H1 (cell line): ENCODE results near the gene TPD52L2. TPM values are rescaled to one million over a fixed set of nuclear protein-coding genes. Genes with fewer than 3 reads are reported as not detected.

Source experiments
- CTCF ChIA-PET: fragments of 300-600 bp; sonication (Branson Sonifier 250); formaldehyde crosslinking; loops from one replicate; lab custom pipeline; 2021; ENCODE audit not compliant: partially characterized antibody; lab: Charles Lee
- POLR2A ChIA-PET: fragments of 300-600 bp; sonication (Branson Sonifier 250); formaldehyde crosslinking; loops from one replicate; lab custom pipeline; 2021; ENCODE audit warnings: inconsistent platforms; ENCODE audit not compliant: partially characterized antibody; lab: Charles Lee
- DNase-seq, 2 experiments: peaks; one replicate each; pipeline versions ENCODE4 v3.0.0 to v3.0.0-alpha.2; 2010 to 2022; ENCODE audit warnings: low spot score in 2 of 2, low read depth in 1 of 2, mixed read lengths in 1 of 2
- FAIRE-seq: peaks from 2 replicates; lab custom pipeline; 2011; peaks lifted over from hg19 to GRCh38; lab: Jason Lieb, UNC
- H2AFZ ChIP-seq: 2 replicates; pipeline ENCODE4 v1.8.1; 2012; ENCODE audit warnings: low read length, inconsistent platforms
- H2AK5ac ChIP-seq: 2 replicates; pipeline ENCODE4 v1.6.1; 2013; ENCODE audit warnings: low read depth, low read length
- H2BK120ac ChIP-seq: replicated peaks from 2 replicates; pipeline ENCODE3; 2013; ENCODE audit warnings: low read depth, low read length, inconsistent platforms
- H2BK12ac ChIP-seq: 2 replicates; pipeline ENCODE4 v1.6.1; 2013; ENCODE audit warnings: low read depth, low read length
- H2BK15ac ChIP-seq: 2 replicates; pipeline ENCODE4 v1.6.1; 2013; ENCODE audit warnings: low read length
- H2BK20ac ChIP-seq: 2 replicates; pipeline ENCODE4 v1.6.1; 2013; ENCODE audit warnings: low read length
- H2BK5ac ChIP-seq: 2 replicates; pipeline ENCODE4 v1.6.1; 2013; ENCODE audit warnings: low read depth, low read length
- H3K14ac ChIP-seq: 2 replicates; pipeline ENCODE4 v1.6.1; 2013; ENCODE audit warnings: inconsistent platforms; ENCODE audit not compliant: insufficient read length
- H3K18ac ChIP-seq: 2 replicates; pipeline ENCODE4 v1.6.1; 2013; ENCODE audit warnings: low read length; ENCODE audit errors: extremely low read depth
- H3K23ac ChIP-seq: 2 replicates; pipeline ENCODE4 v1.6.1; 2013; ENCODE audit warnings: inconsistent platforms; ENCODE audit not compliant: insufficient read length
- H3K23me2 ChIP-seq: 2 replicates; pipeline ENCODE4 v1.6.1; 2013; ENCODE audit warnings: low read depth, low read length
- H3K27ac ChIP-seq: 2 replicates; pipeline ENCODE4 v1.6.1; 2011; ENCODE audit warnings: low read depth, low read length, inconsistent platforms
- H3K27me3 ChIP-seq, 4 experiments: replicated peaks in 1 of 4; 1 replicate in 1 of 4; 2 replicates in 3 of 4; pipeline versions ENCODE4 v1.6.1 to v1.8.1; 2011 to 2013; ENCODE audit warnings: low read length in 3 of 4, mild to moderate bottlenecking in 3 of 4, inconsistent platforms in 2 of 4, mixed read lengths in 2 of 4, moderate library complexity in 1 of 4; ENCODE audit not compliant: control insufficient read depth in 3 of 4, insufficient read depth in 3 of 4; ENCODE audit errors: extremely low read depth in 1 of 4
- H3K36me3 ChIP-seq, 4 experiments: 2 replicates each; pipeline versions ENCODE4 v1.6.1 to v1.8.1; 2011 to 2013; ENCODE audit warnings: mild to moderate bottlenecking in 4 of 4, low read length in 3 of 4, moderate library complexity in 2 of 4, control low read depth in 1 of 4, inconsistent platforms in 1 of 4; ENCODE audit not compliant: insufficient read depth in 4 of 4, control insufficient read depth in 2 of 4
- H3K4ac ChIP-seq: replicated peaks from 2 replicates; pipeline ENCODE3; 2013; ENCODE audit warnings: low read length, low read depth, mixed read lengths, inconsistent platforms; ENCODE audit not compliant: insufficient read length
- H3K4me1 ChIP-seq, 4 experiments: replicated peaks in 1 of 4; 1 replicate in 1 of 4; 2 replicates in 3 of 4; pipeline versions ENCODE4 v1.6.1 to v1.8.1; 2011 to 2013; ENCODE audit warnings: low read length in 3 of 4, inconsistent platforms in 2 of 4, mixed read lengths in 1 of 4; ENCODE audit not compliant: insufficient read depth in 4 of 4, control insufficient read depth in 3 of 4
- H3K4me2 ChIP-seq, 2 experiments: 2 replicates each; pipeline versions ENCODE4 v1.6.1 to v1.8.1; 2011 to 2013; ENCODE audit warnings: low read depth in 2 of 2, low read length in 2 of 2, control low read depth in 1 of 2, inconsistent platforms in 1 of 2, mild to moderate bottlenecking in 1 of 2; ENCODE audit not compliant: insufficient read depth in 1 of 2
- H3K4me3 ChIP-seq, 4 experiments: fragments of 200-600, 300-600 bp in 1 of 4; sonication (generic), shearing (Covaris generic), sonication (Bioruptor Twin) in 1 of 4; 2 replicates each; pipeline versions ENCODE4 v1.5.1 to v1.8.1; 2011 to 2016; ENCODE audit warnings: low read length in 4 of 4, low read depth in 3 of 4, control low read depth in 2 of 4, inconsistent platforms in 2 of 4, mild to moderate bottlenecking in 2 of 4, mixed read lengths in 1 of 4, moderate library complexity in 1 of 4; ENCODE audit not compliant: insufficient read depth in 2 of 4; ENCODE audit errors: extremely low read depth in 1 of 4
- H3K56ac ChIP-seq: replicated peaks from 2 replicates; pipeline ENCODE3; 2013; ENCODE audit warnings: low read depth, mild to moderate bottlenecking, mixed read lengths, low read length, inconsistent platforms; ENCODE audit not compliant: insufficient read length
- H3K79me1 ChIP-seq: 2 replicates; pipeline ENCODE4 v1.6.1; 2013; ENCODE audit warnings: low read depth, low read length, control low read depth
- H3K79me2 ChIP-seq, 2 experiments: 2 replicates each; pipeline versions ENCODE4 v1.6.1 to v1.8.1; 2012 to 2013; ENCODE audit warnings: low read length in 2 of 2, mild to moderate bottlenecking in 2 of 2, inconsistent platforms in 1 of 2; ENCODE audit not compliant: insufficient read depth in 2 of 2, control insufficient read depth in 1 of 2
- H3K9ac ChIP-seq, 4 experiments: replicated peaks in 1 of 4; 1 replicate in 1 of 4; 2 replicates in 3 of 4; pipeline versions ENCODE4 v1.6.1 to v1.8.1; 2011 to 2013; ENCODE audit warnings: low read depth in 3 of 4, low read length in 3 of 4, control low read depth in 2 of 4, mild to moderate bottlenecking in 2 of 4, moderate library complexity in 2 of 4, inconsistent platforms in 1 of 4; ENCODE audit errors: extremely low read depth in 1 of 4
- H3K9me3 ChIP-seq, 2 experiments: 2 replicates each; pipeline versions ENCODE4 v1.6.1 to v1.8.1; 2012 to 2013; ENCODE audit warnings: mild to moderate bottlenecking in 2 of 2, moderate library complexity in 2 of 2, control low read depth in 1 of 2, inconsistent platforms in 1 of 2, low read depth in 1 of 2, low read length in 1 of 2, mixed read lengths in 1 of 2; ENCODE audit not compliant: insufficient read depth in 2 of 2
- H4K20me1 ChIP-seq, 2 experiments: replicated peaks in 1 of 2; 2 replicates each; pipeline versions ENCODE3 to v1.8.1; 2011 to 2013; ENCODE audit warnings: inconsistent platforms in 2 of 2, low read length in 2 of 2, mild to moderate bottlenecking in 1 of 2; ENCODE audit not compliant: insufficient read depth in 2 of 2, control insufficient read depth in 1 of 2
- H4K5ac ChIP-seq: 2 replicates; pipeline ENCODE4 v1.6.1; 2013; ENCODE audit warnings: low read length, low read depth, mixed read lengths, inconsistent platforms; ENCODE audit not compliant: insufficient read length
- H4K8ac ChIP-seq: 2 replicates; pipeline ENCODE4 v1.8.0; 2013; ENCODE audit warnings: mild to moderate bottlenecking, moderate library complexity, low read length, inconsistent platforms; ENCODE audit not compliant: insufficient read depth; ENCODE audit errors: extremely low read depth
- H4K91ac ChIP-seq: replicated peaks from 2 replicates; pipeline ENCODE3; 2013; ENCODE audit warnings: low read length, mixed read lengths, inconsistent platforms; ENCODE audit not compliant: insufficient read length
- POLR2AphosphoS5 ChIP-seq: IDR thresholded peaks from 2 replicates; pipeline ENCODE4 v1.6.1; 2011; ENCODE audit warnings: low read depth, low read length
- SIN3A ChIP-seq, 2 experiments: IDR thresholded peaks in 1 of 2; conservative IDR thresholded peaks in 1 of 2; 2 replicates each; pipeline ENCODE4 v1.6.1; 2011 to 2012; ENCODE audit warnings: low read length in 2 of 2, improper control_type of control experiment in 1 of 2, low read depth in 1 of 2, mild to moderate bottlenecking in 1 of 2
- SP1 ChIP-seq: IDR thresholded peaks from 2 replicates; pipeline ENCODE4 v1.6.1; 2011; ENCODE audit warnings: low read depth, low read length
- WGBS, 2 experiments: shearing (Covaris generic) in 1 of 2; methylation state at CpG; one replicate each; pipeline versions ENCODE4 v1.1.6 to v1.1.7; 2013 to 2015; ENCODE audit warnings: low lambda C conversion rate in 2 of 2, mixed read lengths in 2 of 2, inconsistent platforms in 1 of 2, low coverage in 1 of 2, missing lambda C conversion rate in 1 of 2; ENCODE audit not compliant: insufficient replicate concordance in 2 of 2, insufficient coverage in 1 of 2, insufficient read length in 1 of 2; ENCODE audit errors: extremely low coverage in 1 of 2, missing lambda C conversion rate in 1 of 2; 5-methylcytosine and 5-hydroxymethylcytosine counted together
- polyA plus RNA-seq, 7 experiments: library from polyadenylated mRNA; depleted of rRNA in 3 of 7; stranded (reverse) in 5 of 7; unstranded in 2 of 7; fragments of >200 nt in 5 of 7; fragments of 200-250 nt in 2 of 7; gene quantifications; 1 replicate in 5 of 7; 2 replicates in 1 of 7; 4 replicates in 1 of 7; pipeline versions ENCODE4 v1.2.1 to v1.2.3, GENCODE V29; 2011 to 2013; ENCODE audit warnings: missing spikeins in 2 of 7, mixed read lengths in 2 of 7
- total RNA-seq: library from RNA; stranded (reverse); fragmentation: NEBNext Ultra II Directional; extraction: Animal tissue kit (Norgen Biotek cat#: 25700); gene quantifications from 2 replicates; pipeline ENCODE4 v1.2.1, GENCODE V29; 2021

Gene TPD52L2
- total and polyA plus RNA-seq, 2 of the 8 experiments (the other 6 are each of a cell fraction or from before 2014, with no cell fraction given) = 77.1 to 80.2 TPM

GRCh38 chr20:63821811-63822210, 43.3 kb upstream of the TPD52L2 start:
- Histone ChIP-seq H2BK15ac (no peak overlapping the region), H3K4me3 (no peak overlapping the region), H4K20me1 (peaks cover 4 to 10% of the 10 kb centered on the region in 2 experiments), H4K8ac (no peak overlapping the region), H4K91ac (no peak overlapping the region), H3K4ac (no peak overlapping the region), H4K5ac (no peak overlapping the region), H3K4me2 (no peak overlapping the region), H3K36me3 (no peaks in the 10 kb centered on the region; a peak in 1 of 8 replicates), H3K27ac (no peak overlapping the region), H3K9me3 (no peaks in the 10 kb centered on the region), H2AFZ (no peak overlapping the region), H2AK5ac (no peak overlapping the region), H2BK5ac (no peak overlapping the region), H3K14ac (no peak overlapping the region), H3K4me1 (peaks cover 0 to 1% (median 0%) of the 10 kb centered on the region in 4 experiments; a peak in 2 of 7 replicates), H2BK120ac (no peak overlapping the region), H3K9ac (no peak overlapping the region), H3K23me2 (no peaks in the 10 kb centered on the region; the same call in 1 of the 2 replicates), H3K79me2 (peaks cover 7 to 52% of the 10 kb centered on the region in 2 experiments), H2BK12ac (no peak overlapping the region), H3K56ac (no peak overlapping the region), H3K79me1 (peaks cover 16% of the 10 kb centered on the region), H3K18ac (no peak overlapping the region), H2BK20ac (no peak overlapping the region), H3K27me3 (no peaks in the 10 kb centered on the region), H3K23ac (no peak overlapping the region)
- TF ChIP-seq POLR2AphosphoS5 = no peak
- no peak for TF ChIP-seq SP1
- TF ChIP-seq SIN3A (conservative IDR thresholded peaks at IDR 0.05 in 1 of 2, IDR thresholded peaks at IDR 0.05 in 1 of 2; ENCODE audit: low read depth in 1 of 2, low read length in 2 of 2) = no peak
- CTCF ChIA-PET = interaction anchor here (0.6 to 2.0 kb wide), 8 partner anchors 14 to 152 kb away, joined by 3 to 10 read pairs (median 3); partner anchors contain the start of gene TPD52L2
- DNase-seq (no peak), FAIRE-seq (no peak)
- POLR2A ChIA-PET = interaction anchor here (1.8 kb wide), 1 partner anchor 11 kb away, joined by 5 read pairs; no protein-coding TSS in a partner anchor
- WGBS, 2 experiments = 91% methylated on average over 8 of the region's 8 CpGs; no CpG with 5 or more reads in 1 of the 2 experiments
